Heart right ventricle (tissue), 16 donors: ENCODE data around the gene PATJ. TPM values are rescaled to one million over a fixed set of nuclear protein-coding genes. Genes with fewer than 3 reads are reported as not detected.
A peak's percentile ranks its signal among the peaks of the same experiment; 100 is the strongest.

ENCODE experiments used
- ATAC-seq, 8 donors: fragments of 200-7000 bp; cut with Tn5 transposase; one replicate each; pipeline ENCODE4 v1.9.1; 2020; ENCODE audit warnings: mild to moderate bottlenecking in 8 of 8, moderate library complexity in 8 of 8, moderate number of reproducible peaks in 1 of 8
- DNase-seq, 2 donors: peaks; one replicate each; pipeline ENCODE4 v3.0.0-alpha.2; 2020
- H3K27ac ChIP-seq, 10 donors: fragments of 200-600 bp; sonication (generic) in 2 of 10; one replicate each; pipeline versions ENCODE4 v1.5.0 to v1.8.0; 2020 to 2022; ENCODE audit warnings: mild to moderate bottlenecking in 3 of 10
- H3K27me3 ChIP-seq, 7 donors: fragments of 200-600 bp; one replicate each; pipeline ENCODE4 v1.8.0; 2021 to 2022; ENCODE audit warnings: mild to moderate bottlenecking in 2 of 7
- H3K36me3 ChIP-seq, 9 donors: fragments of 200-600 bp; sonication (generic) in 1 of 9; one replicate each; pipeline versions ENCODE4 v1.5.0 to v1.8.0; 2020 to 2022; ENCODE audit warnings: mild to moderate bottlenecking in 2 of 9
- H3K4me1 ChIP-seq, 9 donors: fragments of 200-600 bp; sonication (generic) in 1 of 9; one replicate each; pipeline versions ENCODE4 v1.5.0 to v1.8.0; 2020 to 2022; ENCODE audit warnings: mild to moderate bottlenecking in 4 of 9
- H3K4me3 ChIP-seq, 10 donors: fragments of 200-600 bp; sonication (generic) in 2 of 10; one replicate each; pipeline versions ENCODE4 v1.5.0 to v1.8.0; 2020 to 2022; ENCODE audit warnings: mild to moderate bottlenecking in 7 of 10, moderate library complexity in 2 of 10
- H3K9me3 ChIP-seq, 11 donors: fragments of 200-600 bp in 10 of 11; sonication (generic) in 2 of 11; one replicate each; pipeline versions ENCODE4 v1.5.0 to v1.8.0; 2013 to 2022; ENCODE audit warnings: mild to moderate bottlenecking in 2 of 11, control low read depth in 1 of 11, moderate library complexity in 1 of 11
- CTCF ChIP-seq, 9 donors: fragments of 200-600 bp; sonication (generic) in 2 of 9; IDR thresholded peaks; one replicate each; pipeline versions ENCODE4 v1.5.0 to v1.8.0; 2021 to 2022; ENCODE audit warnings: antibody characterized with exemption in 9 of 9, mild to moderate bottlenecking in 5 of 9, moderate library complexity in 1 of 9
- whole genome bisulfite sequencing, 2 donors: extraction: QIAGEN DNeasy Blood & Tissue Kit; methylation state at CpG; one replicate each; pipeline ENCODE4 v1.1.7; 2013; ENCODE audit warnings: inconsistent platforms in 1 of 2; 5-methylcytosine and 5-hydroxymethylcytosine counted together
- intact Hi-C, 10 donors: fragments of 100-400 bp; cut with DNase I; formaldehyde crosslinking; loops; one replicate each; pipeline versions ENCODE4 v1.11.1 to v1.14.2; 2022
- polyA plus RNA-seq, 2 donors: library from polyadenylated mRNA; stranded (reverse); fragments of 200-250 nt; gene quantifications; one replicate each; pipeline ENCODE4 v1.2.3, GENCODE V29; 2013
- total RNA-seq, 10 donors: library from RNA; stranded (reverse); fragmentation: NEBNext Ultra II Directional in 3 of 10; extraction: Animal tissue kit (Norgen Biotek cat#: 25700) in 3 of 10; gene quantifications; one replicate each; pipeline versions ENCODE4 v1.2.1 to v1.2.4, GENCODE V29; 2021 to 2023
- donor health status: Arrhythmogenic right ventricular cardiomyopathy.
- donor health status: ischemic (EF 13 %, LVEDD 7.1; RV severe dilation, severe dysfunction).
- donor health status: healthy with polysubstance abuse.
- donor health status: DM: no; HTN: yes; CAD: no.
- donor health status: DM: no; HTN: no; CAD: no.
- donor health status: ischemic (EF 25% LVEDD 6.9; RV normal size, moderate dysfunction).
- donor health status: ischemic (EF 25% LVEDD 5.7; RV mildly dilated, moderate dysfunction).
- donor health status: healthy.
- donor health status: DM: yes; HTN: yes; CAD: no.
- donor health status: Ischemic cardiomyopathy.
- donor health status: ischemic (EF 35%, LVEDD 5.7; RV mildly dilated, moderate dysfunction).
- donor health status: nonischemic (EF 11% LVEDD 7.7; RV severe dilation, severe dysfunction).
- donor health status: DM: yes; HTN: yes; CAD: no.
- donor health status: PGD.
- donor health status: ischemic (EF 29% LVEDD 5.4; RV normal size, mild dysfunction).
- donor health status: nonischemic (EF 23%, LVEDD 6.1; RV moderate dilation, normal function).

The PATJ gene
- total and polyA plus RNA-seq, 12 donors, result 3.7 to 213 (median 119) TPM

GRCh38 chr1:62012836-62013235, 270.6 kb downstream of the PATJ start:
- TF ChIP-seq CTCF (IDR thresholded peaks at IDR 0.05), result no peak
- DNase-seq, result peak; percentile 13 to 38
- Histone ChIP-seq H3K36me3 (peaks cover 0 to 3% (median 0%) of the 10 kb centered on the region in 9 donors), H3K27me3 (no peaks in the 10 kb centered on the region), H3K4me1 (peaks cover 0 to 16% (median 0%) of the 10 kb centered on the region in 9 donors), H3K9me3 (no peaks in the 10 kb centered on the region), H3K4me3 (no peak overlapping the region), H3K27ac (peak overlapping the region in 6 of 10 donors; percentile 18 to 64 (median 44))
- peak in 6 of 8 donors; percentile 56 to 83 (median 70) for ATAC-seq
- intact Hi-C loops, result no loop called here
- 64 to 81% methylated on average over 6 of the region's 6 CpGs for WGBS, 2 donors

- peak overlapping the region in 5 of 10 donors; percentile 32 to 64 (median 49) for H3K27ac ChIP-seq
- H3K4me3 ChIP-seq, result no peak overlapping the region
- no peaks in the 10 kb centered on the region for H3K9me3 ChIP-seq
- WGBS, 2 donors, result 93 to 95% methylated on average over 5 of the region's 5 CpGs
- TF ChIP-seq CTCF (IDR thresholded peaks at IDR 0.05), result no peak
- peaks cover 0 to 3% (median 0%) of the 10 kb centered on the region in 9 donors for H3K36me3 ChIP-seq
- no peaks in the 10 kb centered on the region for H3K27me3 ChIP-seq
- H3K4me1 ChIP-seq, result peaks cover 0 to 16% (median 0%) of the 10 kb centered on the region in 9 donors
- ATAC-seq (peak in 6 of 8 donors; percentile 31 to 65 (median 46)), DNase-seq (no peak)
- intact Hi-C loops, result no loop called here
Observed at GRCh38 chr1:62013264-62013663, 271.0 kb downstream of the PATJ start.

- H3K36me3 ChIP-seq, result peaks cover 0 to 11% (median 0%) of the 10 kb centered on the region in 9 donors
- peaks cover 0 to 13% (median 5%) of the 10 kb centered on the region in 9 donors for H3K4me1 ChIP-seq
- TF ChIP-seq CTCF (IDR thresholded peaks at IDR 0.05), result no peak
- intact Hi-C loops, result no loop called here
- WGBS, 2 donors, result 67% methylated on average over 6 of the region's 6 CpGs
- no peaks in the 10 kb centered on the region for H3K27me3 ChIP-seq
- no peak for ATAC-seq
- no peak for DNase-seq
- H3K9me3 ChIP-seq, result no peaks in the 10 kb centered on the region
- H3K27ac ChIP-seq, result no peak overlapping the region
- no peak overlapping the region for H3K4me3 ChIP-seq
Observed at GRCh38 chr1:62022382-62022983, 280.2 kb downstream of the PATJ start.

- Histone ChIP-seq H3K4me1 (peaks cover 0 to 13% (median 5%) of the 10 kb centered on the region in 9 donors), H3K27ac (peak overlapping the region in 2 of 10 donors; percentile 9 to 49), H3K4me3 (no peak overlapping the region), H3K36me3 (no peaks in the 10 kb centered on the region), H3K9me3 (peaks cover 0 to 10% (median 0%) of the 10 kb centered on the region in 11 donors), H3K27me3 (no peaks in the 10 kb centered on the region)
- TF ChIP-seq CTCF (IDR thresholded peaks at IDR 0.05), result no peak
- WGBS, 2 donors, result 56 to 70% methylated on average over 2 of the region's 2 CpGs
- ATAC-seq, result peak in 4 of 8 donors; percentile 19 to 80 (median 50)
- DNase-seq, result no peak
- intact Hi-C loops, result no loop called here
Observed at GRCh38 chr1:62024690-62025089, 282.4 kb downstream of the PATJ start.
